ENCODE measurements around the gene PLXNB3. TPM values are rescaled to one million over a fixed set of nuclear protein-coding genes. Genes with fewer than 3 reads are reported as not detected.
A peak's percentile ranks its signal among the peaks of the same experiment; 100 is the strongest.

The PLXNB3 gene
- total RNA-seq, 1 donor from 2014 or later = 5.8 TPM

- H3K4me3 Mint-ChIP-seq (ENCODE audit: unreplicated experiment) = no peak overlapping the region
- no peaks in the 10 kb centered on the region for H3K4me1 Mint-ChIP-seq (ENCODE audit: low read depth, unreplicated experiment)
- peak; percentile 14 for DNase-seq
- no peak overlapping the region for H3K27ac Mint-ChIP-seq (ENCODE audit: unreplicated experiment)
- H3K27me3 Mint-ChIP-seq (ENCODE audit: unreplicated experiment) = no peaks in the 10 kb centered on the region
- no peak for TF ChIP-seq CTCF (IDR thresholded peaks at IDR 0.05; ENCODE audit: partially characterized antibody, unreplicated experiment)
- H3K36me3 Mint-ChIP-seq (ENCODE audit: unreplicated experiment) = no peaks in the 10 kb centered on the region
- no peaks in the 10 kb centered on the region for H3K9me3 Mint-ChIP-seq (ENCODE audit: unreplicated experiment)
Observed at GRCh38 chrX:153765138-153766079, 1.4 kb downstream of the PLXNB3 start.

- peak; percentile 28 for DNase-seq
- no peak for TF ChIP-seq CTCF (IDR thresholded peaks at IDR 0.05; ENCODE audit: partially characterized antibody, unreplicated experiment)
- Mint-ChIP-seq H3K27me3 (ENCODE audit: unreplicated experiment) (no peaks in the 10 kb centered on the region), H3K36me3 (ENCODE audit: unreplicated experiment) (no peaks in the 10 kb centered on the region), H3K4me1 (ENCODE audit: low read depth, unreplicated experiment) (no peaks in the 10 kb centered on the region), H3K27ac (ENCODE audit: unreplicated experiment) (no peak overlapping the region), H3K4me3 (ENCODE audit: unreplicated experiment) (no peak overlapping the region), H3K9me3 (ENCODE audit: unreplicated experiment) (no peaks in the 10 kb centered on the region)
Observed at GRCh38 chrX:153766098-153766817, 2.2 kb downstream of the PLXNB3 start.

GRCh38 chrX:153766871-153767673 lies 3.0 kb downstream of the PLXNB3 start:
- Mint-ChIP-seq H3K27ac (ENCODE audit: unreplicated experiment) (no peak overlapping the region), H3K4me1 (ENCODE audit: low read depth, unreplicated experiment) (no peaks in the 10 kb centered on the region), H3K9me3 (ENCODE audit: unreplicated experiment) (no peaks in the 10 kb centered on the region), H3K36me3 (ENCODE audit: unreplicated experiment) (no peaks in the 10 kb centered on the region), H3K4me3 (ENCODE audit: unreplicated experiment) (no peak overlapping the region), H3K27me3 (ENCODE audit: unreplicated experiment) (no peaks in the 10 kb centered on the region)
- TF ChIP-seq CTCF (IDR thresholded peaks at IDR 0.05; ENCODE audit: partially characterized antibody, unreplicated experiment) = no peak
- DNase-seq = peak; percentile 12

- no peak overlapping the region for H3K4me3 Mint-ChIP-seq (ENCODE audit: unreplicated experiment)
- no peak overlapping the region for H3K27ac Mint-ChIP-seq (ENCODE audit: unreplicated experiment)
- H3K36me3 Mint-ChIP-seq (ENCODE audit: unreplicated experiment) = no peaks in the 10 kb centered on the region
- no peak for DNase-seq
- no peaks in the 10 kb centered on the region for H3K27me3 Mint-ChIP-seq (ENCODE audit: unreplicated experiment)
- no peaks in the 10 kb centered on the region for H3K9me3 Mint-ChIP-seq (ENCODE audit: unreplicated experiment)
- H3K4me1 Mint-ChIP-seq (ENCODE audit: low read depth, unreplicated experiment) = no peaks in the 10 kb centered on the region
- no peak for TF ChIP-seq CTCF (IDR thresholded peaks at IDR 0.05; ENCODE audit: partially characterized antibody, unreplicated experiment)
Observed at GRCh38 chrX:153767674-153768055, 3.6 kb downstream of the PLXNB3 start.

Measured in glutamatergic neuron (in vitro differentiated cells).